Measurements from ENCODE around the gene IP6K3.
A peak's percentile ranks its signal among the peaks of the same experiment; 100 is the strongest.

The IP6K3 gene

DNA sequence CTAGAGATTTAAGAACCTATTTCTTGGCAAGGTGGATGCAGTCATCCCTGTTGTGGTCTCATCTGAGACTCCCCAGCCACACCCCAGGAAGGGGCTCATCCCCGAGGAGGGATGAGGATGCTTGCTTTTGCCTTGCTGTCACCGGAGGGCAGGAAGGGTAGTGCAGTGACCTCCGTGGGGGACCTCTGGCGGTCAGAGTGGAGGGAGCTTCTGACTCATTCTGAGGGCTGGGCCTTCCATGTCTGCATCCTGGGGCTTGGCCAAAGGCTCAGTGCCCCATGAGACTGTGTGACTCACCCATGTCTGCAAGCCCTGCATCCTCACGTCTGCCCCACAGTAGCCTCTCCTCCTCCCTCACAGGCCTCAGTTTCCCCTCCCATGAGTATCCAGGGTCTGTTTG lies 73.9 kb downstream of the IP6K3 start:
- DNase-seq (ENCODE audit: low spot score): peak; percentile 98

DNA sequence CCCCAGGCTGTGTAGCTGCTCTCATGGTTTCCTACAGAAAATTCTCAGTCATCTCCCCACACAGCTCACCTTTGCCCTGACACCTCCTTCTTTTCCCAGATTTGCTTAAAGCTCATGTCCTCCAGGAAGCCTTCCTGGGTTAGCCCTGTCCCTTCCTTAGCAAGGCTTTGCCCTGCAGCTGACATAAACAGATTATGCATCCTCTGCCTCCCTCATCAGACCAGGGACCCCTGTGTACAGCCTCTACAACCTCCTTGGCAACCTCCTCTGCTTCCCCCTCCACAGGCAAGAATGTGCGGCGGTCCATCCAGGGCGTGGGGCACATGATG lies 75.0 kb downstream of the IP6K3 start:
- DNase-seq (ENCODE audit: low spot score): no peak
